ENCODE data around the gene SYS1.

DNA sequence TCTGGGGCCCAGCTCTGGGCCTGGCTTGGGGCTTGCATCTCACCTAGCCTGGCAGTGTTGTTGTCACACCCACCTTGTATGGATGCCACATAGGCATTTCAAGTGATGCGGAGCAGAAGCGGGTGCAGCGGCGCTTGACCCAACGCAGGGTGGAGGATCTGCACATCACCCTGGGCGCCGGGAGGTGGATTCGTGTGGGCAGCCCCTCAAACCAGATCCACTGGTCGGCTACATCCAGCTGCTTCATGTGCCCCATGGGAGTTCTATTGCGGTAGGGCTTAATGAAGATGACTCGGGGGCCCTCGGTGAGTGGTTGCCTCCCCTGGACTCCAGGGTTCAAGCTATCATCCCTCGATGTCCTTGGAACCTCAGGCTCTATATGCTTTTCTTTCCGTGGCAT lies 12.0 kb downstream of the SYS1 start:
- TF ChIP-seq, protein P1, sequence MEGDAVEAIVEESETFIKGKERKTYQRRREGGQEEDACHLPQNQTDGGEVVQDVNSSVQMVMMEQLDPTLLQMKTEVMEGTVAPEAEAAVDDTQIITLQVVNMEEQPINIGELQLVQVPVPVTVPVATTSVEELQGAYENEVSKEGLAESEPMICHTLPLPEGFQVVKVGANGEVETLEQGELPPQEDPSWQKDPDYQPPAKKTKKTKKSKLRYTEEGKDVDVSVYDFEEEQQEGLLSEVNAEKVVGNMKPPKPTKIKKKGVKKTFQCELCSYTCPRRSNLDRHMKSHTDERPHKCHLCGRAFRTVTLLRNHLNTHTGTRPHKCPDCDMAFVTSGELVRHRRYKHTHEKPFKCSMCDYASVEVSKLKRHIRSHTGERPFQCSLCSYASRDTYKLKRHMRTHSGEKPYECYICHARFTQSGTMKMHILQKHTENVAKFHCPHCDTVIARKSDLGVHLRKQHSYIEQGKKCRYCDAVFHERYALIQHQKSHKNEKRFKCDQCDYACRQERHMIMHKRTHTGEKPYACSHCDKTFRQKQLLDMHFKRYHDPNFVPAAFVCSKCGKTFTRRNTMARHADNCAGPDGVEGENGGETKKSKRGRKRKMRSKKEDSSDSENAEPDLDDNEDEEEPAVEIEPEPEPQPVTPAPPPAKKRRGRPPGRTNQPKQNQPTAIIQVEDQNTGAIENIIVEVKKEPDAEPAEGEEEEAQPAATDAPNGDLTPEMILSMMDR (IDR thresholded peaks at IDR 0.05): no peak
- TF ChIP-seq EZH2 (IDR thresholded peaks at IDR 0.05): no peak
- no peak for TF ChIP-seq EZH2phosphoT487 (IDR thresholded peaks at IDR 0.05)
